ENCODE measurements around the gene ISLR. TPM values are rescaled to one million over a fixed set of nuclear protein-coding genes. Genes with fewer than 3 reads are reported as not detected.

The ISLR gene, protein sequence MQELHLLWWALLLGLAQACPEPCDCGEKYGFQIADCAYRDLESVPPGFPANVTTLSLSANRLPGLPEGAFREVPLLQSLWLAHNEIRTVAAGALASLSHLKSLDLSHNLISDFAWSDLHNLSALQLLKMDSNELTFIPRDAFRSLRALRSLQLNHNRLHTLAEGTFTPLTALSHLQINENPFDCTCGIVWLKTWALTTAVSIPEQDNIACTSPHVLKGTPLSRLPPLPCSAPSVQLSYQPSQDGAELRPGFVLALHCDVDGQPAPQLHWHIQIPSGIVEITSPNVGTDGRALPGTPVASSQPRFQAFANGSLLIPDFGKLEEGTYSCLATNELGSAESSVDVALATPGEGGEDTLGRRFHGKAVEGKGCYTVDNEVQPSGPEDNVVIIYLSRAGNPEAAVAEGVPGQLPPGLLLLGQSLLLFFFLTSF
- polyA plus RNA-seq (2013), result not detected

DNA sequence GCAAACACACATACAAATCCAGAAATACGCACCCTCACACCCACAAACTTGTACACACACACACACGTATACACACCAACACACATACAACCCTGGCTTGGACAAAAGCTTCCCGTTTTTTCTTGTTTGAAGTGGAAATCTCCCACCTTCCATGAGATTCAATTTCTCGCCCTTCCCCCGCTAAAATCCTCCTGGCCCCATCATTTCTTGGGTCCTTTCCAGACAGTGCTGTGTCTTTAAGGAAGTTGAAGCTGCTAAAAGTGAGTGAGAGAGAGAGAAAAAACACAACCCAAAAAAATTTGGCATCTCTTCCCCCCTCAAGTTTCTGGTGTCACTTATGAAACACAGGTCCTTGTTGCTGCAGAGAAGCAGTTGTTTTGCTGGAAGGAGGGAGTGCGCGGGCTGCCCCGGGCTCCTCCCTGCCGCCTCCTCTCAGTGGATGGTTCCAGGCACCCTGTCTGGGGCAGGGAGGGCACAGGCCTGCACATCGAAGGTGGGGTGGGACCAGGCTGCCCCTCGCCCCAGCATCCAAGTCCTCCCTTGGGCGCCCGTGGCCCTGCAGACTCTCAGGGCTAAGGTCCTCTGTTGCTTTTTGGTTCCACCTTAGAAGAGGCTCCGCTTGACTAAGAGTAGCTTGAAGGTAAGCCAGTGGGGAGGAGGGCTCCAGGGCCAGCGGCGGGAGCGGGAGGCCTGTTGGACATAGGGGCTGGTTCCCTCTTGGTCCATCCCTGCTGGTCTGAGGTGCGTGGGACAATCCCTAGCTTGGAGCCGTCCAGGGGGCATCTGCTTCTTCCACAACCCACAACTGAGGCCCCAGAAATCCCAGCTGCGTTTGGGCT is at the start of gene ISLR:
Gene ISLR, plus strand, starts transcription at position 331 of the 839 bp plus-strand sequence. CDS start 1,149 bp downstream, outside the sequence.
- H3K27me3 ChIP-seq (replicated peaks in 2 of 5; ENCODE audit: control insufficient read depth in 4 of 5, insufficient read depth in 5 of 5, low read length in 4 of 5), result peaks cover 0 to 5% (median 0%) of the 10 kb centered on the region in 5 experiments
- WGBS (ENCODE audit: insufficient coverage), result 87% methylated on average over 10 of the region's 20 CpGs
- H3K27ac ChIP-seq (ENCODE audit: insufficient read depth in 1 of 2, low read depth in 1 of 2, low read length in 2 of 2, poor library complexity in 1 of 2, severe bottlenecking in 2 of 2), result no peak within 1 kb of the TSS
- peak; percentile 6 to 15 (median 13) for DNase-seq
- H3K36me3 ChIP-seq (ENCODE audit: control insufficient read depth in 4 of 4, insufficient read depth in 4 of 4, low read length in 3 of 4), result no peaks in the 10 kb centered on the region
- POLR2A ChIA-PET, result no interaction called here
- CTCF ChIA-PET, result no interaction called here
- peaks cover 0 to 6% (median 2%) of the 10 kb centered on the region in 4 experiments for H3K4me1 ChIP-seq (ENCODE audit: control extremely low read depth in 1 of 4, control insufficient read depth in 4 of 4, insufficient read depth in 4 of 4, low read length in 3 of 4)
- H3K4me3 ChIP-seq (ENCODE audit: control insufficient read depth in 1 of 7, extremely low read depth in 1 of 7, insufficient read depth in 4 of 7, low read depth in 2 of 7, low read length in 6 of 7), result no peak within 1 kb of the TSS
- H3K9me3 ChIP-seq (ENCODE audit: control extremely low read depth in 1 of 5, control insufficient read depth in 4 of 5, insufficient read depth in 2 of 5, low read depth in 1 of 5, low read length in 4 of 5), result no peaks in the 10 kb centered on the region

DNA sequence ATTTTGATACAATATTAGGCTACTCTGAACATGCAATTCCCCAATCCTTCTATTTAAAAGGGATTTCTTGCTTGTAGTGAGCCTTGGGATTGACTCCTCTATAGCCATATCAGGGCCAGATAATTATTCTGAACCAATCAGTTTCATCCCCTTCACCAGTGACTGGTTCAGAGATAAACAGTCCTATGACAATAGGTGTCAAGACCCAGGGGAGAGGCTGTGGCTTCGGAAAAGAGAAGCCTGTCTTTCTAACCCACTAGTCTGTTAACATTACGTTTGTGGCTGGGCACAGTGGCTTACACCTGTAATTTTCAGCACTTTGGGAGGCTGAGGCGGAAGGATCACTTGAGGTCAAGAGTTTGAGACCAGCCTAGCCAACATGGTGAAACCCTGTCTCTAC is 49.3 kb upstream of the ISLR start:
- WGBS (ENCODE audit: insufficient coverage), result 98% methylated on average over 3 of the region's 3 CpGs
- Histone ChIP-seq H3K27me3 (replicated peaks in 2 of 5; ENCODE audit: control insufficient read depth in 4 of 5, insufficient read depth in 5 of 5, low read length in 4 of 5) (peaks cover 0 to 37% (median 15%) of the 10 kb centered on the region in 5 experiments), H3K27ac (ENCODE audit: insufficient read depth in 1 of 2, low read depth in 1 of 2, low read length in 2 of 2, poor library complexity in 1 of 2, severe bottlenecking in 2 of 2) (no peak overlapping the region), H3K36me3 (ENCODE audit: control insufficient read depth in 4 of 4, insufficient read depth in 4 of 4, low read length in 3 of 4) (no peaks in the 10 kb centered on the region), H3K9me3 (ENCODE audit: control extremely low read depth in 1 of 5, control insufficient read depth in 4 of 5, insufficient read depth in 2 of 5, low read depth in 1 of 5, low read length in 4 of 5) (no peaks in the 10 kb centered on the region), H3K4me3 (ENCODE audit: control insufficient read depth in 1 of 7, extremely low read depth in 1 of 7, insufficient read depth in 4 of 7, low read depth in 2 of 7, low read length in 6 of 7) (no peak overlapping the region), H3K4me1 (ENCODE audit: control extremely low read depth in 1 of 4, control insufficient read depth in 4 of 4, insufficient read depth in 4 of 4, low read length in 3 of 4) (peaks cover 9 to 44% (median 40%) of the 10 kb centered on the region in 4 experiments)
- CTCF ChIA-PET, result interaction anchor here (3.5 kb wide), 1 partner anchor 198 kb away, joined by 16 read pairs; no protein-coding TSS in a partner anchor
- POLR2A ChIA-PET, result no interaction called here
- no peak for DNase-seq

DNA sequence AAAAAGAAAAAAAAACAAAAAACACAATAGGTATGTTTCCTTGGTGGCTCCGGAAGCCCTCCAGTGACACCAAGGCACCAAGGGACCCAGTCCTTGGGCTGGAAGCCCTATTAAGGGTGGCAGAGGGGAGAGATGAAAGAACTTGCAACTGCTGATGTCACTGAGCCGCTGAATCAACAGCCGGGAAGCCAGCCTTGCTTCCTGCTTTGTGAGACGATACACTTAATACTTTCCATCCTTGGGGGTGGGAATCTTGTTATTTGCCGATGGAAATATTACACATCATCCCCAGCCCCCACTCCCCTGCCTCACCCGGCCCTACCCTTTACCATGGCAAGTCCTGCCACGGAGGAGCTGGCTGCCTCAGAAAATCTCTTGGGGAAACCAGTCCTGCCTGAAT is 48.8 kb upstream of the ISLR start:
- DNase-seq, result no peak
- Histone ChIP-seq H3K4me1 (ENCODE audit: control extremely low read depth in 1 of 4, control insufficient read depth in 4 of 4, insufficient read depth in 4 of 4, low read length in 3 of 4) (peaks cover 9 to 49% (median 45%) of the 10 kb centered on the region in 4 experiments), H3K27me3 (replicated peaks in 2 of 5; ENCODE audit: control insufficient read depth in 4 of 5, insufficient read depth in 5 of 5, low read length in 4 of 5) (peaks cover 0 to 43% (median 17%) of the 10 kb centered on the region in 5 experiments), H3K4me3 (ENCODE audit: control insufficient read depth in 1 of 7, extremely low read depth in 1 of 7, insufficient read depth in 4 of 7, low read depth in 2 of 7, low read length in 6 of 7) (no peak overlapping the region), H3K36me3 (ENCODE audit: control insufficient read depth in 4 of 4, insufficient read depth in 4 of 4, low read length in 3 of 4) (no peaks in the 10 kb centered on the region), H3K9me3 (ENCODE audit: control extremely low read depth in 1 of 5, control insufficient read depth in 4 of 5, insufficient read depth in 2 of 5, low read depth in 1 of 5, low read length in 4 of 5) (no peaks in the 10 kb centered on the region), H3K27ac (ENCODE audit: insufficient read depth in 1 of 2, low read depth in 1 of 2, low read length in 2 of 2, poor library complexity in 1 of 2, severe bottlenecking in 2 of 2) (no peak overlapping the region)
- ChIA-PET POLR2A (no interaction called here), CTCF (interaction anchor here (1.2 to 4.5 kb wide), 3 partner anchors 153 to 197 kb away, joined by 4 to 27 read pairs (median 12); no protein-coding TSS in a partner anchor)
- 89% methylated on average over 7 of the region's 7 CpGs for WGBS (ENCODE audit: insufficient coverage)

DNA sequence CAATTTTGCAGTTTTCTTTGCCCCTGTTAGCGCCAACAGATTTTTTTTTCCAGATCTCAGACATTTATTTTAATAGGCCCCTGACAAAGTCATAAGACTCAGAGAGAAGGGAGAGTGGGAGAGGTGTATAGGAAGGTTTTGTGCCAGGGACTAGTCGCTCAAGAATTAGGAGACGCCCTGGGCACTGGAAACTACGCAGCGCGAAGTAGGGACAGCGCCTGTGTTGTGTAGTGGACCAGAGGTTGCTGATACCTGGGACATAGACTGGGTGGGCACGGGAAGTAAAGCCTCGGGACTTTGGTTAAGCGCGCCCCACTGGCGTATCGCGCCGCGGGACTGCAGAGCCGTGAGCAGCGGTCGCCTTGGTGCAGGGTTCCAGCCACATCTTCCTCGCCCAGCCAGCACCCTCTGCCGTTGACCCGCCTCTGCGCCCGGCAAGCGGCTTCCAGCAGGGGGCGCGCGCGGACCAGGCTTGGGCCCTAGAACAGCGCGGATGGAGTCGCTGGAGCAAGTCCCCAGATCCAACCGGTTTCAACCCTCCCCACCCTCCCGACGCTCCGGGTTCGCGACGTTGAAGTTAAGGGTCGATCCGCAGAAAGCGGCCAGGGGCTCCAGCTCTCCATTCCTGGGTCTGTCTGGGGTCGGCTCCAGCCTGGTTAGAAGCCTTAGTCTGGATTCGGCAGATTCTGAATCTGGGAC is 46.1 kb upstream of the ISLR start:
- H3K36me3 ChIP-seq (ENCODE audit: control insufficient read depth in 4 of 4, insufficient read depth in 4 of 4, low read length in 3 of 4), result no peaks in the 10 kb centered on the region
- no peaks in the 10 kb centered on the region for H3K9me3 ChIP-seq (ENCODE audit: control extremely low read depth in 1 of 5, control insufficient read depth in 4 of 5, insufficient read depth in 2 of 5, low read depth in 1 of 5, low read length in 4 of 5)
- ChIA-PET POLR2A (no interaction called here), CTCF (interaction anchor here (1.0 to 4.5 kb wide), 6 partner anchors 162 to 194 kb away, joined by 3 to 27 read pairs (median 8); no protein-coding TSS in a partner anchor)
- peaks cover 0 to 68% (median 35%) of the 10 kb centered on the region in 5 experiments for H3K27me3 ChIP-seq (replicated peaks in 2 of 5; ENCODE audit: control insufficient read depth in 4 of 5, insufficient read depth in 5 of 5, low read length in 4 of 5)
- peak overlapping the region in 3 of 7 experiments; percentile 32 to 59 (median 52) for H3K4me3 ChIP-seq (ENCODE audit: control insufficient read depth in 1 of 7, extremely low read depth in 1 of 7, insufficient read depth in 4 of 7, low read depth in 2 of 7, low read length in 6 of 7)
- no peak overlapping the region for H3K27ac ChIP-seq (ENCODE audit: insufficient read depth in 1 of 2, low read depth in 1 of 2, low read length in 2 of 2, poor library complexity in 1 of 2, severe bottlenecking in 2 of 2)
- peaks cover 6 to 44% (median 35%) of the 10 kb centered on the region in 4 experiments for H3K4me1 ChIP-seq (ENCODE audit: control extremely low read depth in 1 of 4, control insufficient read depth in 4 of 4, insufficient read depth in 4 of 4, low read length in 3 of 4)
- WGBS (ENCODE audit: insufficient coverage), result 0% methylated on average over 29 of the region's 44 CpGs
- DNase-seq, result peak; percentile 82 to 87 (median 87)

DNA sequence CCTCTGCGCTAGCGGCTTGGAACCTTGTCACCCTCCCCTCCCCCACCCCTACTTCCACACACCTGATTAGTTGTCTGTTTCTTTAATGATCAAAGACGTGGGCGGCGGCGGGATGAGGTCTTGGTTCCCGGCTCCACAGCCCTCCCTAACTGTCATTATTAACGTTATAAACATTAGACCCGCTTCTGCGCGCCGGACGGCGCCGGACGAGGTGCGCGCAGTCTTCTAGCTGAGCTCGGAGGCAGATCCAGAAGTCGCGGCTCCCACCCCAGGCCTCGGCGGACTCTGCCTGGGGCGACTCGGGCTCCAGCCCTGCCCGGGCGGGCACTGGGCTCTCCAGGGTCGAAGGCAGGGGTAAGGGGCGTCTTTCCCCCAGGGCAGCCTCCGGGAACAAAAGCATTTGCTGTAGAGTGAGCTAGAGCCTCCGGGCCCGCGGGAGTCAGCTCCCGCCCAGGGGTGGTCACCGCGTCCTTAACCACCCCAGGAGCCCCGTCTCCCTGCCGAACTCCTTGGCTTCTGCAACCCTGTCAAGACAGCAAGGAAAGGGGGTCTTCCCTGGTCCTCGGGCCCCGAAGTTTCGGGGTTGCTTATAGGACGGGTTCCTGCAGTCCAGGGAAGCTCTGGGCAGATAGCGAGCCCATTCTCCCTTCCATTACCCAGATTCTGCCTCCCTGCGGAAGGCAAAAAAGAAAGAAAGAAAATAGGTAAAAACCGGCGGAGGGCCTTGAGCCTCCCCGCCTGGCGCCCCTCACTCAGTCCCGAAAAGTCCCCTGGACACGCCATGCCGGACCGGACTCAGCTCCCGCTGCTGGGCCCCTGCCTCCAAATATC is 45.3 kb upstream of the ISLR start:
- Histone ChIP-seq H3K4me1 (ENCODE audit: control extremely low read depth in 1 of 4, control insufficient read depth in 4 of 4, insufficient read depth in 4 of 4, low read length in 3 of 4) (peaks cover 3 to 44% (median 31%) of the 10 kb centered on the region in 4 experiments), H3K9me3 (ENCODE audit: control extremely low read depth in 1 of 5, control insufficient read depth in 4 of 5, insufficient read depth in 2 of 5, low read depth in 1 of 5, low read length in 4 of 5) (no peaks in the 10 kb centered on the region), H3K36me3 (ENCODE audit: control insufficient read depth in 4 of 4, insufficient read depth in 4 of 4, low read length in 3 of 4) (no peaks in the 10 kb centered on the region), H3K27me3 (replicated peaks in 2 of 5; ENCODE audit: control insufficient read depth in 4 of 5, insufficient read depth in 5 of 5, low read length in 4 of 5) (peaks cover 0 to 76% (median 42%) of the 10 kb centered on the region in 5 experiments), H3K4me3 (ENCODE audit: control insufficient read depth in 1 of 7, extremely low read depth in 1 of 7, insufficient read depth in 4 of 7, low read depth in 2 of 7, low read length in 6 of 7) (peak overlapping the region in 4 of 7 experiments; percentile 28 to 59 (median 42)), H3K27ac (ENCODE audit: insufficient read depth in 1 of 2, low read depth in 1 of 2, low read length in 2 of 2, poor library complexity in 1 of 2, severe bottlenecking in 2 of 2) (no peak overlapping the region)
- POLR2A ChIA-PET, result no interaction called here
- WGBS (ENCODE audit: insufficient coverage), result 2% methylated on average over 38 of the region's 53 CpGs
- peak in 1 of 3 donors; percentile 25 for DNase-seq
- CTCF ChIA-PET, result interaction anchor here (0.6 to 4.5 kb wide), 8 partner anchors 153 to 193 kb away, joined by 3 to 27 read pairs (median 4); no protein-coding TSS in a partner anchor

Data from common myeloid progenitor, CD34-positive (primary cell).